K562 (cell line): ENCODE data around the gene ACLY. TPM values are rescaled to one million over a fixed set of nuclear protein-coding genes. Genes with fewer than 3 reads are reported as not detected.

ENCODE experiments used
- ATAC-seq: fragments of 200-7000 bp; cut with Tn5 transposase; 3 replicates; pipeline ENCODE4 v1.9.1; 2020; ENCODE audit warnings: moderate library complexity
- BruUV-seq: library from RNA; stranded (reverse); fragments of 400-500 nt; replicated peaks from 2 replicates; lab custom pipeline; 2021; lab: Mats Ljungman, UMichigan
- CTCF ChIA-PET: fragments of 300-600 bp; formaldehyde crosslinking; extraction: SDS; loops from one replicate; lab custom pipeline; 2021; ENCODE audit warnings: low intra/inter-chr PET ratio; lab: Yijun Ruan, JAX
- POLR2A ChIA-PET: fragments of 300-600, 350-650 bp; sonication (Branson Sonifier 250); formaldehyde crosslinking; extraction: SDS; loops from one replicate; lab custom pipeline; 2021; ENCODE audit warnings: antibody characterized with exemption, inconsistent platforms; lab: Yijun Ruan, JAX
- DNase-seq, 4 experiments: peaks; one replicate each; pipeline versions ENCODE4 v3.0.0 to v3.0.0-alpha.2; 2011 to 2018; ENCODE audit warnings: low spot score in 3 of 4, mixed read lengths in 3 of 4; ENCODE audit errors: extremely low read depth in 1 of 4
- FAIRE-seq: peaks from 2 replicates; lab custom pipeline; 2011; peaks lifted over from hg19 to GRCh38; lab: Jason Lieb, UNC
- H2AFZ ChIP-seq: 2 replicates; pipeline ENCODE4 v1.6.0; 2011; ENCODE audit warnings: low read depth, low read length, control low read depth, inconsistent platforms
- H3K27ac ChIP-seq: fragments of 200-600 bp; 3 replicates; pipeline ENCODE4 v1.8.0; 2011; ENCODE audit warnings: low read depth, mild to moderate bottlenecking, control low read depth, inconsistent platforms, low read length, moderate library complexity, mixed read lengths; ENCODE audit errors: extremely low read depth
- H3K27me3 ChIP-seq, 2 experiments: fragments of 300-600 bp in 1 of 2; 2 replicates in 1 of 2; 3 replicates in 1 of 2; pipeline versions ENCODE4 v1.6.0 to v1.8.0; 2011; ENCODE audit warnings: inconsistent platforms in 2 of 2, low read length in 2 of 2, mild to moderate bottlenecking in 1 of 2, mixed read lengths in 1 of 2, moderate library complexity in 1 of 2; ENCODE audit not compliant: control insufficient read depth in 2 of 2, insufficient read depth in 2 of 2
- H3K36me3 ChIP-seq: fragments of 300-600 bp; 3 replicates; pipeline ENCODE4 v1.8.0; 2011; ENCODE audit warnings: mild to moderate bottlenecking, low read length, inconsistent platforms; ENCODE audit not compliant: control insufficient read depth, insufficient read depth
- H3K4me1 ChIP-seq, 2 experiments: fragments of 200-600 bp in 1 of 2; replicated peaks in 1 of 2; 2 replicates in 1 of 2; 3 replicates in 1 of 2; pipeline versions ENCODE4 v1.5.1 to v1.8.0; 2011; ENCODE audit warnings: inconsistent platforms in 2 of 2, low read length in 2 of 2, mild to moderate bottlenecking in 1 of 2, mixed read lengths in 1 of 2, moderate library complexity in 1 of 2; ENCODE audit not compliant: control insufficient read depth in 2 of 2, insufficient read depth in 2 of 2
- H3K4me2 ChIP-seq: 2 replicates; pipeline ENCODE4 v1.6.1; 2011; ENCODE audit warnings: low read length, control low read depth, inconsistent platforms, mixed read lengths; ENCODE audit not compliant: insufficient read depth
- H3K4me3 ChIP-seq: fragments of 200-600 bp; sonication (generic), shearing (Covaris generic); 2 replicates; pipeline ENCODE4 v1.5.1; 2016; ENCODE audit warnings: control low read depth, inconsistent platforms
- H3K79me2 ChIP-seq: fragments of 200-600 bp; 3 replicates; pipeline ENCODE4 v1.8.0; 2011; ENCODE audit warnings: low read length, inconsistent platforms; ENCODE audit not compliant: control insufficient read depth, insufficient read depth
- H3K9ac ChIP-seq, 2 experiments: 2 replicates each; pipeline versions ENCODE4 v1.6.0 to v1.6.1; 2011; ENCODE audit warnings: low read depth in 2 of 2, low read length in 2 of 2, control low read depth in 1 of 2, inconsistent platforms in 1 of 2, mild to moderate bottlenecking in 1 of 2, mixed read lengths in 1 of 2; ENCODE audit not compliant: insufficient read depth in 1 of 2
- H3K9me1 ChIP-seq: one replicate; pipeline ENCODE4 v1.6.0; 2011; ENCODE audit warnings: inconsistent platforms, mild to moderate bottlenecking, low read length, moderate library complexity; ENCODE audit not compliant: control insufficient read depth, insufficient read depth
- H3K9me3 ChIP-seq: replicated peaks from 2 replicates; pipeline ENCODE4 v1.5.1; 2011; ENCODE audit warnings: low read depth, low read length, inconsistent platforms; ENCODE audit not compliant: control insufficient read depth, insufficient read depth
- H4K20me1 ChIP-seq: replicated peaks from 2 replicates; pipeline ENCODE4 v1.6.1; 2011; ENCODE audit warnings: low read length, inconsistent platforms, mixed read lengths; ENCODE audit not compliant: control insufficient read depth, insufficient read depth
- CEBPB ChIP-seq: fragments of 450-650 bp; IDR thresholded peaks from 2 replicates; pipeline ENCODE4 v1.6.1; 2016; ENCODE audit warnings: missing genetic modification characterization, missing compliant biosample characterization
- CEBPG ChIP-seq, 3 experiments: fragments of 200-800 bp in 1 of 3; sonication (Bioruptor generic) in 1 of 3; sonication (generic) in 1 of 3; formaldehyde crosslinking in 1 of 3; IDR thresholded peaks in 2 of 3; conservative IDR thresholded peaks in 1 of 3; 2 replicates each; pipeline versions ENCODE4 v1.6.1 to v1.8.0; 2016 to 2022; ENCODE audit warnings: missing compliant biosample characterization in 2 of 3, missing genetic modification characterization in 2 of 3, mild to moderate bottlenecking in 1 of 3, missing genetic modification reagents in 1 of 3
- MYC ChIP-seq, 2 experiments: fragments of 250-450 bp in 1 of 2; sonication (Bioruptor Pico) in 1 of 2; IDR thresholded peaks; 2 replicates each; pipeline versions ENCODE4 v1.5.1 to v1.6.1; 2012 to 2021; ENCODE audit warnings: low read depth in 2 of 2, borderline replicate concordance in 1 of 2, improper control_type of control experiment in 1 of 2, low read length in 1 of 2, mild to moderate bottlenecking in 1 of 2, moderate library complexity in 1 of 2
- NFE2L1 ChIP-seq: fragments of 450-650 bp; IDR thresholded peaks from 2 replicates; pipeline ENCODE4 v1.6.1; 2016; ENCODE audit warnings: missing genetic modification characterization, low read depth, mild to moderate bottlenecking, missing compliant biosample characterization, moderate library complexity, borderline replicate concordance
- whole genome bisulfite sequencing: fragments of 100-300 bp; shearing (Covaris generic); methylation state at CpG from one replicate; pipeline ENCODE4 v1.1.6; 2016; ENCODE audit warnings: low coverage, mixed read lengths; ENCODE audit not compliant: insufficient coverage; ENCODE audit errors: missing lambda C conversion rate; 5-methylcytosine and 5-hydroxymethylcytosine counted together
- in situ Hi-C: fragments of 300-500 bp; cut with MboI; formaldehyde crosslinking; loops from 4 replicates; pipeline ENCODE4 v1.15.0; 2018; ENCODE audit warnings: inconsistent platforms, mixed read lengths
- intact Hi-C: fragments of 100-400 bp; cut with micrococcal nuclease; formaldehyde crosslinking; loops from 2 replicates; pipeline ENCODE4 v1.14.2; 2022
- polyA plus RNA-seq, 8 experiments: library from polyadenylated mRNA; depleted of rRNA in 4 of 8; stranded (reverse) in 5 of 8; unstranded in 3 of 8; fragments of >200 nt; fragmentation: Nextera tagmentation in 2 of 8; fragmentation: Illumina TruSeq in 1 of 8; extraction: Ambion mirVana in 2 of 8; extraction: Trizol in 1 of 8; gene quantifications; 2 replicates each; pipeline versions ENCODE4 v1.2.1 to v1.2.3, GENCODE V29; 2011 to 2014; ENCODE audit warnings: inconsistent platforms in 1 of 8, missing spikeins in 1 of 8
- total RNA-seq, 7 experiments: library from RNA; depleted of rRNA in 6 of 7; stranded (reverse); fragments of >200 nt in 6 of 7; fragmentation: Illumina TruSeq in 2 of 7; extraction: Trizol in 2 of 7; gene quantifications; 2 replicates each; pipeline versions ENCODE4 v1.2.1 to v1.2.3, GENCODE V29; 2011 to 2021; ENCODE audit warnings: low replicate concordance in 1 of 7
- TF ChIP-seq, protein P1 (sequence below), 2 experiments: fragments of 450-650 bp in 1 of 2; sonication (generic) in 1 of 2; formaldehyde crosslinking in 1 of 2; IDR thresholded peaks in 1 of 2; conservative IDR thresholded peaks in 1 of 2; 2 replicates each; pipeline versions ENCODE4 v1.6.1 to v1.8.1; 2016 to 2023; ENCODE audit warnings: mild to moderate bottlenecking in 2 of 2, moderate library complexity in 2 of 2, inconsistent platforms in 1 of 2, missing genetic modification reagents in 1 of 2

ACLY gene
- total and polyA plus RNA-seq, 9 of the 15 experiments (the other 6 are each of a cell fraction or from before 2014, with no cell fraction given) = 42.9 to 280 (median 125) TPM

DNA sequence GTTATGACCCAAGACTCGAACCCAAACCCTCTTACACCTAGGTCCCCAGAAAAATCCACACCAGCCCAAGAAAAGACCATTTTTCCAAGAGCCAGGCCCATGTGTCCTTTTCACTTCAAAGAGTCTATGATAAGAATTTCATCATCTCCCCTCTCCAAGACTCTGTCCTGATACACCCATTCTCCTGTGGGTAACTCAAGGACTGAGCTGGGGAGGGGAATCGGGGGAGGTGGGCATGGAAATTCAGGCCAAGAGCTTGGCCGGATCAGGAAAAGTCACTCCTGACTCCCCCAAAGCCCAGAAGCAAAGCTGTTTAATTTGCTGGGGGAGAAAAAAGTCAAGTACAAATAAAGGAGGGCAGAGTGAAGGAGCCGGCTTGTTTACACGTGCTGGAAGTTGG is 3.7 kb downstream of the ACLY start:
- H3K9me3 ChIP-seq = no peaks in the 10 kb centered on the region
- BruUV-seq = no TSS peak
- H2AFZ ChIP-seq = no peak overlapping the region
- FAIRE-seq (no peak), ATAC-seq (no peak), DNase-seq (no peak)
- peaks cover 10% of the 10 kb centered on the region for H3K9me1 ChIP-seq
- ChIA-PET CTCF (interaction anchor here (0.6 kb wide), 1 partner anchor 269 kb away, joined by 4 read pairs; no protein-coding TSS in a partner anchor), POLR2A (interaction anchor here (0.5 to 1.0 kb wide), 5 partner anchors 11 to 158 kb away, joined by 3 read pairs; partner anchors contain the start of genes DNAJC7 and KLHL11)
- WGBS = 71% methylated on average over 5 of the region's 5 CpGs
- peak overlapping the region; percentile 27 to 73; a peak in 3 of 4 replicates for H3K9ac ChIP-seq
- TF ChIP-seq MYC (IDR thresholded peaks at IDR 0.05; ENCODE audit: low read depth, low read length) = 0 out of 2 replicates have a peak, but pooled peaks have one; percentile 25
- no peak for TF ChIP-seq MYC (CRISPR knock-in tag; IDR thresholded peaks at IDR 0.05; ENCODE audit: borderline replicate concordance, low read depth)
- no peak for TF ChIP-seq CEBPG (CRISPR knock-in tag; IDR thresholded peaks at IDR 0.05)
- peak in 1 of 2 experiments; percentile 70; a peak in 2 of 4 replicates for TF ChIP-seq CEBPG (tag; conservative IDR thresholded peaks at IDR 0.05 in 1 of 2, IDR thresholded peaks at IDR 0.05 in 1 of 2)
- TF ChIP-seq, protein P1, sequence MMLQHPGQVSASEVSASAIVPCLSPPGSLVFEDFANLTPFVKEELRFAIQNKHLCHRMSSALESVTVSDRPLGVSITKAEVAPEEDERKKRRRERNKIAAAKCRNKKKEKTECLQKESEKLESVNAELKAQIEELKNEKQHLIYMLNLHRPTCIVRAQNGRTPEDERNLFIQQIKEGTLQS (IDR thresholded peaks at IDR 0.05) = peak; percentile 66
- TF ChIP-seq, protein P1 (CRISPR knock-in tag; conservative IDR thresholded peaks at IDR 0.05) = no peak
- TF ChIP-seq NFE2L1 (tag) = no peak
- peak; percentile 33; the same call in 1 of the 2 replicates for TF ChIP-seq CEBPB (tag)
- H3K4me3 ChIP-seq = no peak overlapping the region
- peaks cover 28% of the 10 kb centered on the region for H4K20me1 ChIP-seq
- no peaks in the 10 kb centered on the region for H3K27me3 ChIP-seq
- H3K27ac ChIP-seq = no peak overlapping the region
- peaks cover 68% of the 10 kb centered on the region for H3K79me2 ChIP-seq
- in situ Hi-C loops (no loop called here), intact Hi-C loops (loop anchor here (5.0 kb wide), 1 partner anchor 42 kb away; no protein-coding TSS in a partner anchor)
- peaks cover 36 to 39% of the 10 kb centered on the region in 2 experiments for H3K4me1 ChIP-seq
- peaks cover 73% of the 10 kb centered on the region for H3K36me3 ChIP-seq
- peak overlapping the region; percentile 41; the same call in 1 of the 2 replicates for H3K4me2 ChIP-seq
